Testis (tissue), 2 donors: Measurements from ENCODE around the gene RSBN1L.

ENCODE experiments used
- CTCF ChIP-seq, 3 experiments: fragments of 450-650 bp in 2 of 3; fragments of 200-600 bp in 1 of 3; sonication (generic) in 1 of 3; IDR thresholded peaks; one replicate each; pipeline ENCODE4 v1.5.1; 2016 to 2019; ENCODE audit warnings: antibody characterized with exemption in 3 of 3, mild to moderate bottlenecking in 2 of 3, moderate library complexity in 1 of 3
- POLR2A ChIP-seq: fragments of 450-650 bp; IDR thresholded peaks from one replicate; pipeline ENCODE4 v1.6.1; 2017; ENCODE audit warnings: antibody characterized with exemption, mild to moderate bottlenecking, moderate library complexity

GRCh38 chr7:77698042-77698625 is 1.9 kb downstream of the RSBN1L start:
- no peak for TF ChIP-seq CTCF (IDR thresholded peaks at IDR 0.05)
- TF ChIP-seq POLR2A = no peak
